Thoracic aorta (tissue), 2 donors: ENCODE data around the gene ABLIM2. TPM values are rescaled to one million over a fixed set of nuclear protein-coding genes. Genes with fewer than 3 reads are reported as not detected.

ENCODE experiments used
- ATAC-seq: fragments of 150-250 bp; one replicate; pipeline ENCODE4 v1.8.0; 2017; ENCODE audit warnings: low read depth; ENCODE audit not compliant: insufficient number of reproducible peaks, low FRiP score
- DNase-seq: peaks from one replicate; pipeline ENCODE4 v3.0.0-alpha.2; 2020; ENCODE audit warnings: low spot score
- H3K27ac ChIP-seq, 2 donors: fragments of 200-600 bp; sonication (generic); 1 replicate in 1 of 2; 2 replicates in 1 of 2; pipeline ENCODE4 v1.5.1; 2016; ENCODE audit warnings: mild to moderate bottlenecking in 2 of 2, moderate library complexity in 2 of 2
- H3K27me3 ChIP-seq: fragments of 200-600 bp; sonication (generic); replicated peaks from 2 replicates; pipeline ENCODE4 v1.6.0; 2016; ENCODE audit warnings: mild to moderate bottlenecking; ENCODE audit not compliant: insufficient read depth
- H3K36me3 ChIP-seq: fragments of 200-600 bp; sonication (generic); one replicate; pipeline ENCODE4 v1.5.1; 2016
- H3K4me1 ChIP-seq, 2 donors: fragments of 200-600 bp; sonication (generic); 1 replicate in 1 of 2; 2 replicates in 1 of 2; pipeline versions ENCODE4 v1.5.1 to v1.6.0; 2016; ENCODE audit warnings: low read depth in 2 of 2, mild to moderate bottlenecking in 1 of 2; ENCODE audit not compliant: control insufficient read depth in 1 of 2
- H3K4me3 ChIP-seq: fragments of 200-600 bp; sonication (generic); 2 replicates; pipeline ENCODE4 v1.5.1; 2016; ENCODE audit warnings: mild to moderate bottlenecking
- H3K9me3 ChIP-seq: fragments of 200-600 bp; sonication (generic); 2 replicates; pipeline ENCODE4 v1.5.1; 2016
- total RNA-seq, 2 donors: library from RNA; depleted of rRNA; stranded (reverse); fragments of >200 nt; gene quantifications; one replicate each; pipeline versions ENCODE4 v1.1.0 to v1.2.3, GENCODE V29; 2016
- TF ChIP-seq, protein P1 (sequence below): fragments of 200-600 bp; sonication (generic); IDR thresholded peaks from one replicate; pipeline ENCODE4 v1.5.1; 2019; ENCODE audit warnings: antibody characterized with exemption

ABLIM2 gene
- total RNA-seq, 2 donors from 2014 or later: 25.6 to 28.6 TPM

DNA sequence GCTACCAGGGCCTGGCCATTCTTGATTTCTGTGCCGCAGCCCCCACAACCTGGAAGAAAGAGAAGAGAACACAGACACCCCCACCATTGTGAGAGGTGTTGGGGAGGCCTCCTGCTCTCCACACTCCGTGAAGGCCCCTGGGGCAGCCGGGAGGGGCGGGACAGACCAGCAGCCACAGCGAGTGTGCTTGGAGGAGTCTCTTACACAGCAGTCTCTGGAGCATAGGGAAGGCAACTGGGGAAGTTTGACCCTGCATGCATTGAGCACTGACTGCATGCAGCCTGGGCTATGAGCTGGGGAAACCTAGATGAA lies 77.9 kb downstream of the ABLIM2 start:
- Histone ChIP-seq H3K27ac (no peak overlapping the region), H3K4me1 (no peaks in the 10 kb centered on the region), H3K4me3 (no peak overlapping the region), H3K27me3 (no peaks in the 10 kb centered on the region), H3K9me3 (no peaks in the 10 kb centered on the region), H3K36me3 (no peaks in the 10 kb centered on the region)
- TF ChIP-seq, protein P1, sequence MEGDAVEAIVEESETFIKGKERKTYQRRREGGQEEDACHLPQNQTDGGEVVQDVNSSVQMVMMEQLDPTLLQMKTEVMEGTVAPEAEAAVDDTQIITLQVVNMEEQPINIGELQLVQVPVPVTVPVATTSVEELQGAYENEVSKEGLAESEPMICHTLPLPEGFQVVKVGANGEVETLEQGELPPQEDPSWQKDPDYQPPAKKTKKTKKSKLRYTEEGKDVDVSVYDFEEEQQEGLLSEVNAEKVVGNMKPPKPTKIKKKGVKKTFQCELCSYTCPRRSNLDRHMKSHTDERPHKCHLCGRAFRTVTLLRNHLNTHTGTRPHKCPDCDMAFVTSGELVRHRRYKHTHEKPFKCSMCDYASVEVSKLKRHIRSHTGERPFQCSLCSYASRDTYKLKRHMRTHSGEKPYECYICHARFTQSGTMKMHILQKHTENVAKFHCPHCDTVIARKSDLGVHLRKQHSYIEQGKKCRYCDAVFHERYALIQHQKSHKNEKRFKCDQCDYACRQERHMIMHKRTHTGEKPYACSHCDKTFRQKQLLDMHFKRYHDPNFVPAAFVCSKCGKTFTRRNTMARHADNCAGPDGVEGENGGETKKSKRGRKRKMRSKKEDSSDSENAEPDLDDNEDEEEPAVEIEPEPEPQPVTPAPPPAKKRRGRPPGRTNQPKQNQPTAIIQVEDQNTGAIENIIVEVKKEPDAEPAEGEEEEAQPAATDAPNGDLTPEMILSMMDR: no peak
- DNase-seq (no peak), ATAC-seq (no peak)

DNA sequence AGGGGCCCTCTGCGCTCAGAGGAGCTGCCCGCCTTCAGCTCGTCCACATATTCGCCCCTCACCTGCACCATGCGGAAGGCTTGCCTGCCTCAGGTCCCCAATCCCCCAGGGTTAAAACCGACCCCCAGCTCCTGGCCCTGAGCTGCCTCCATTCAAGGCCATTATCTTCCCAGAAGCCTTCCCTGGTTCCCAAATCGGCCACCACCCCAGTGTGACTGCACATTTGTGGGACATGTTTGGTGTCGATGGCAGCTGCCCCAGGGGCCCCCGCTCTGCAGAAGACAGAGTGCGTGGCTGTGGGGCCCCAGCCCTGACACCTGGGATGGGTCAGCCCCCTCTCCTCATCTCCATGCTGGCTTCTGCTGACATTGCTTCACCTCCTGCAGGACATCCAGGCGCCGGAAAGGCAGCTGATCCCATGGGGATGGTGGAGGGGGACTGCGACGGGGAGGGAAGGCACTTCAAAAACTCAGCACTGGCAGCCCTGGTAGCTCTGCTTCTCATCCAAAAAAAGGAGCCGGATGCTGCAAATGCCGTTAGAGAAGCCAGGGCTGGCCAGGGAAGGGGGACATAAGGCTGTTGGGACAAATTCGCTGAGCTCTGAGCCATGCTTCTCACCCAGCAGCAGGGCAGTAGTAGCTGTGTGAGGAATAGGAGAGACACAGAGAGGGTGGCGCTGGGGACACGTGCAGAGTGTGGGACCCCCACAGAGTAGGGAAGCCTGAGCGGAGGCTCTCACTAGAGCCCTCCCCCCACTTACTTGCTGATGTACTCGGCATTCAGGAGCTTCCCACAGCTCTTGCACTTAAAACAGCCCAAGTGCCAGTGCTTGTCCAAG lies 78.5 kb downstream of the ABLIM2 start:
- no peaks in the 10 kb centered on the region for H3K36me3 ChIP-seq
- no peak overlapping the region for H3K4me3 ChIP-seq
- DNase-seq (no peak), ATAC-seq (no peak)
- TF ChIP-seq, protein P1: no peak
- H3K27ac ChIP-seq: no peak overlapping the region
- no peaks in the 10 kb centered on the region for H3K4me1 ChIP-seq
- no peaks in the 10 kb centered on the region for H3K9me3 ChIP-seq
- H3K27me3 ChIP-seq: no peaks in the 10 kb centered on the region

DNA sequence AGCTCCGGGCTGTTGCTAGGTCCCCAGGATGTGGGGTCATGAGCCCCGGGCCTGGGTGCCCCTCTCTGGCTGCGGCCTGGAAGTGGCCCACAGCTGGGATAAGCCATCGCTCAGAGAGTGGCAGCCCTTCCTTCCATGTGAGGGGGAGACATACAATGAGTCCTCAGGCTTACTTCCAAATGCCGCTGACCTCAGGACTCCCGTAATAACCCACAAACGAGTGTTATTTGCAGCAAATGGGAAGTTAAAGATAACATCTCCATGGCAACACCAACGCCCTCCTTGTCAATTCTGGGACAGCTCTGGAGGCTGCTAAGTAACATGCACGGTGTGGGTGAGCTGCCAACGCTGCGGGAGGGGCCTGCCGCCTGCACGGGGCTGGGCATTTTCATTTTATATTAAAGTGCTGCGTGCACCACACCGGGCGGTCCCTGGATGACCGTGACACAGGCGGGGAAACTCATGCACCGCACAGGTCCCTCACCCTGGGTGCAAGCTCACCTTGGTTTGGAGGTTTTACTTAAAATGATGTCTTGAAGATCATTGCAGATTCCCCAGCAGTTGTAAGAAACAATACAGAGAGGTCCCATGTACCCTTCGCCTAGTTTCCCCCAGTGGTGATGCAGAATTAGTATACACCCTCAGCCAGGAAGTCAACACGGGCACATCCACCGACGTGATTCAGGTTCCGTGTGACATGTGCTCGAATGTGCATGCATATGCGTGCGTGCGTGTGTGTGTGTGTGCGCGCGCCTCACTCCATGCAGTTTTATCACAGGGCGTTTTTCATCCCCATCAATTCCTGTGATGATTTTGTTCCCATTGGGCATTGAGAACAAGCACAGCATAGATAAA lies 79.4 kb downstream of the ABLIM2 start:
- no peaks in the 10 kb centered on the region for H3K9me3 ChIP-seq
- no peaks in the 10 kb centered on the region for H3K4me1 ChIP-seq
- no peaks in the 10 kb centered on the region for H3K27me3 ChIP-seq
- H3K27ac ChIP-seq: no peak overlapping the region
- no peak for ATAC-seq
- H3K4me3 ChIP-seq: no peak overlapping the region
- H3K36me3 ChIP-seq: no peaks in the 10 kb centered on the region
- DNase-seq: no peak
- TF ChIP-seq, protein P1: no peak

DNA sequence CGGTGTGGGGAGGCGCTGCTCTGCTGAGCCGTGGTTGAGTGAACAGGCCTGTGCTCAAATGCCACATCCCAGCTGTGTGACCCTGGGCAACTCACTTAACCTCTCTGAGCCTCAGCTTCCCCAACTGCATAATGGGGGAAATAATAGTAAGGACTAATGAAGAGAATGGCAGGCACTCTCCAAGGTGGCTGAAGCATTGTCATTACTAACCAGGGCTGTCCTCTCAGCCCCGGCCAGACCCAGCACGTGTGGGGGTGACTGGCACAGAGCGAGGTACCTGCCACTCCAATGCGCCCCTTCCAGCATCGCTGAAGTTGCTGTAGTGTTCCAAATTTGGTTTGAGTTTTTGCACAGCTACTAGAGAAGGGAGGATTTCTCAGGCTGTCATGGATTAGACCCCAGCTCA lies 80.0 kb downstream of the ABLIM2 start:
- TF ChIP-seq, protein P1: no peak
- DNase-seq (no peak), ATAC-seq (no peak)
- no peak overlapping the region for H3K4me3 ChIP-seq
- H3K27me3 ChIP-seq: no peaks in the 10 kb centered on the region
- no peak overlapping the region for H3K27ac ChIP-seq
- H3K9me3 ChIP-seq: no peaks in the 10 kb centered on the region
- H3K36me3 ChIP-seq: no peaks in the 10 kb centered on the region
- no peaks in the 10 kb centered on the region for H3K4me1 ChIP-seq

GRCh38 chr4:8078109-8078494 lies 80.5 kb downstream of the ABLIM2 start:
- TF ChIP-seq, protein P1: no peak
- H3K9me3 ChIP-seq: no peaks in the 10 kb centered on the region
- H3K36me3 ChIP-seq: no peaks in the 10 kb centered on the region
- no peaks in the 10 kb centered on the region for H3K27me3 ChIP-seq
- H3K4me3 ChIP-seq: no peak overlapping the region
- DNase-seq: no peak
- ATAC-seq: no peak
- H3K27ac ChIP-seq: no peak overlapping the region
- no peaks in the 10 kb centered on the region for H3K4me1 ChIP-seq
